ENCODE data around the gene RALGAPA1.

The RALGAPA1 gene

GRCh38 chr14:35696575-35696974 lies 112.5 kb downstream of the RALGAPA1 start:
- DNase-seq (ENCODE audit: low read depth in 1 of 2, low spot score in 1 of 2): no peak
- TF ChIP-seq CTCF (IDR thresholded peaks at IDR 0.05; ENCODE audit: insufficient read depth, low read length) (no peak), POLR2AphosphoS5 (IDR thresholded peaks at IDR 0.05; ENCODE audit: low read depth) (no peak), GABPA (IDR thresholded peaks at IDR 0.05; ENCODE audit: low read depth) (no peak), REST (IDR thresholded peaks at IDR 0.05; ENCODE audit: insufficient replicate concordance, low read depth) (no peak), SPI1 (IDR thresholded peaks at IDR 0.05; ENCODE audit: borderline replicate concordance, low read depth) (no peak)
- H3K27me3 ChIP-seq (ENCODE audit: insufficient read depth, poor library complexity, severe bottlenecking): no peaks in the 10 kb centered on the region
- no peak overlapping the region for H3K4me3 ChIP-seq (replicated peaks; ENCODE audit: insufficient read depth, low read length)
- H3K27ac ChIP-seq (replicated peaks): no peak overlapping the region

DNA sequence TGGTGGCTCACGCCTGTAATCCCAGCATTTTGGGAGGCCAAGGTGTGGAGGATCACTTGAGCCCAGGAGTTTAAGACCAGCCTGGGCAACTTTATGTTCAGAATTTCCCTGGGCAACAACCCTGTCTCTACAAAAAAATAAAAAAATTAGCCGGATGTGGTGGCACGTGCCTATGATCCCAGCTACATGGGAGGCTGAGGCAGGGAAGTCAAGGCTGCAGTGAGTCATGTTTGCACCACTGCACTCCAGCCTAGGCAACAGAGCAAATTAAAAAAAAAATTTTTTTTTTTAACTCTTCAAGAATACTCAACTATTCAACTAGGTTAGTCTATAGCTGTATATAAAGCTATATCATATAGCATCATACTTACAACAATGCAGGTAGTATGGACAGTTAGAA lies 113.0 kb downstream of the RALGAPA1 start:
- DNase-seq (ENCODE audit: low read depth in 1 of 2, low spot score in 1 of 2): no peak
- TF ChIP-seq SPI1 (IDR thresholded peaks at IDR 0.05; ENCODE audit: borderline replicate concordance, low read depth): no peak
- no peak for TF ChIP-seq POLR2AphosphoS5 (IDR thresholded peaks at IDR 0.05; ENCODE audit: low read depth)
- no peak for TF ChIP-seq CTCF (IDR thresholded peaks at IDR 0.05; ENCODE audit: insufficient read depth, low read length)

DNA sequence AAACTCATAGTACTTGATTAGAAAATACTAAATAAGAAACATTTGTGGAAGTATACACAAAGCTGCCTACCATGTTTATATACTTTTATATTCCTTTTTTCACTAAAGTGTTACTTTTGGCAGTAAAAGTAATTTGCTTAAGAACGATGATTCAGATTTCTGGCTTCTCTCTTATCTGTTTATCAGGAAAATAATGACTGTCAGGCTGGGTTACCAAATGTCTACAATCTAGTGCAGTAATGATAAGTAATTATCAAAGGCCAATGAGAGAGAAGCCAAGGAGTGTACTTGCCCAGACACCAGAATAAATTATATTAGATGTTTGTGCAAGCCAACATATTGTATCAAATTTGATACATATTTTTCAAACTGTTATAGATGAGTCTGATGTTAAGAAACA lies 113.4 kb downstream of the RALGAPA1 start:
- DNase-seq (ENCODE audit: low read depth in 1 of 2, low spot score in 1 of 2): no peak
- TF ChIP-seq POLR2AphosphoS5 (IDR thresholded peaks at IDR 0.05; ENCODE audit: low read depth) (no peak), GABPA (IDR thresholded peaks at IDR 0.05; ENCODE audit: low read depth) (no peak), CTCF (IDR thresholded peaks at IDR 0.05; ENCODE audit: insufficient read depth, low read length) (no peak), SPI1 (IDR thresholded peaks at IDR 0.05; ENCODE audit: borderline replicate concordance, low read depth) (no peak), REST (IDR thresholded peaks at IDR 0.05; ENCODE audit: insufficient replicate concordance, low read depth) (no peak)
- no peak overlapping the region for H3K27ac ChIP-seq (replicated peaks)
- no peaks in the 10 kb centered on the region for H3K27me3 ChIP-seq (ENCODE audit: insufficient read depth, poor library complexity, severe bottlenecking)
- no peak overlapping the region for H3K4me3 ChIP-seq (replicated peaks; ENCODE audit: insufficient read depth, low read length)

More for the DNA sequence above, 113.0 kb downstream of the RALGAPA1 start:
- H3K27ac ChIP-seq (replicated peaks): no peak overlapping the region
- no peak overlapping the region for H3K4me3 ChIP-seq (replicated peaks; ENCODE audit: insufficient read depth, low read length)
- no peaks in the 10 kb centered on the region for H3K27me3 ChIP-seq (ENCODE audit: insufficient read depth, poor library complexity, severe bottlenecking)

GRCh38 chr14:35695072-35695471 lies 114.0 kb downstream of the RALGAPA1 start:
- DNase-seq (ENCODE audit: low read depth in 1 of 2, low spot score in 1 of 2): no peak
- no peak overlapping the region for H3K4me3 ChIP-seq (replicated peaks; ENCODE audit: insufficient read depth, low read length)
- no peaks in the 10 kb centered on the region for H3K27me3 ChIP-seq (ENCODE audit: insufficient read depth, poor library complexity, severe bottlenecking)
- TF ChIP-seq REST (IDR thresholded peaks at IDR 0.05; ENCODE audit: insufficient replicate concordance, low read depth) (no peak), CTCF (IDR thresholded peaks at IDR 0.05; ENCODE audit: insufficient read depth, low read length) (no peak)
- no peak overlapping the region for H3K27ac ChIP-seq (replicated peaks)
